EH (cell line): ENCODE data around the gene TTPAL.
"Not testable (repeated sequence)": the region's sequence is repeated elsewhere in the genome, so short reads cannot be mapped to it uniquely, and the experiment has no call there.

Experiments
- DNase-seq: peaks from one replicate; pipeline ENCODE4 v3.0.0-alpha.2; 2015; ENCODE audit warnings: low read depth

TTPAL gene

GRCh38 chr20:44468044-44468782 lies 7.5 kb upstream of the TTPAL start:
- no peak for DNase-seq

- DNase-seq: no peak
These were observed 5.3 kb upstream of the TTPAL start for GRCh38 chr20:44470327-44470726.

GRCh38 chr20:44471481-44471882 lies 4.2 kb upstream of the TTPAL start:
- peak; percentile 70 for DNase-seq

- not testable (repeated sequence) for DNase-seq
These were observed 3.4 kb upstream of the TTPAL start for GRCh38 chr20:44472283-44472682.

- no peak for DNase-seq
These were observed 341 bp upstream of the TTPAL start for GRCh38 chr20:44475372-44475693.

- DNase-seq: no peak
These were observed 1.5 kb downstream of the TTPAL start for GRCh38 chr20:44477151-44477550.

GRCh38 chr20:44478206-44478605 lies 2.5 kb downstream of the TTPAL start:
- DNase-seq: no peak

- no peak for DNase-seq
These were observed 4.0 kb downstream of the TTPAL start for GRCh38 chr20:44479643-44480042.

- no peak for DNase-seq
These were observed 4.4 kb downstream of the TTPAL start for GRCh38 chr20:44480097-44480496.

GRCh38 chr20:44481719-44482416 lies 6.2 kb downstream of the TTPAL start:
- DNase-seq: no peak

- no peak for DNase-seq
These were observed 7.4 kb downstream of the TTPAL start for GRCh38 chr20:44483112-44483511.

- DNase-seq: no peak
These were observed 9.6 kb downstream of the TTPAL start for GRCh38 chr20:44485078-44485829.

- DNase-seq: no peak
These were observed 10.1 kb downstream of the TTPAL start for GRCh38 chr20:44485830-44486198.

- no peak for DNase-seq
These were observed 12.9 kb downstream of the TTPAL start for GRCh38 chr20:44488551-44488950.

- no peak for DNase-seq
These were observed 13.5 kb downstream of the TTPAL start for GRCh38 chr20:44489223-44489622.

GRCh38 chr20:44489931-44490330 lies 14.3 kb downstream of the TTPAL start:
- no peak for DNase-seq

- peak; percentile 84 for DNase-seq
These were observed 16.1 kb downstream of the TTPAL start for GRCh38 chr20:44491635-44492395.

GRCh38 chr20:44494266-44494665 lies 18.6 kb downstream of the TTPAL start:
- DNase-seq: peak; percentile 89

GRCh38 chr20:44494681-44495080 lies 19.0 kb downstream of the TTPAL start:
- DNase-seq: no peak

- DNase-seq: peak; percentile 79
These were observed 19.6 kb downstream of the TTPAL start for GRCh38 chr20:44495257-44495656.

- DNase-seq: peak; percentile 99
These were observed 20.3 kb downstream of the TTPAL start for GRCh38 chr20:44495802-44496481.

GRCh38 chr20:44496976-44497375 lies 21.3 kb downstream of the TTPAL start:
- peak; percentile 91 for DNase-seq
